CD4-positive, alpha-beta T cell treated with Interleukin-4 for 4 hours (primary cell): Measurements from ENCODE around the gene RIMS3.
"Not testable (repeated sequence)": the region's sequence is repeated elsewhere in the genome, so short reads cannot be mapped to it uniquely, and the experiment has no call there.

Experiments
- DNase-seq: peaks from one replicate; pipeline ENCODE4 v3.0.0-alpha.2; 2020

Gene RIMS3

GRCh38 chr1:40665335-40666171 lies at the start of gene RIMS3:
RIMS3 (minus strand) TSS chr1:40665682; CDS start chr1:40641925, 23,757 bp downstream.
- peak; percentile 73 for DNase-seq

- DNase-seq, result peak; percentile 65
Observed at GRCh38 chr1:40712997-40713396, 47.5 kb upstream of the RIMS3 start.

GRCh38 chr1:40712405-40712944 lies 47.0 kb upstream of the RIMS3 start:
- DNase-seq, result no peak

- DNase-seq, result peak; percentile 20
Observed at GRCh38 chr1:40711465-40712404, 46.3 kb upstream of the RIMS3 start.

- DNase-seq, result no peak
Observed at GRCh38 chr1:40710581-40711315, 45.3 kb upstream of the RIMS3 start.

GRCh38 chr1:40709802-40710278 lies 44.4 kb upstream of the RIMS3 start:
- no peak for DNase-seq

GRCh38 chr1:40709100-40709801 lies 43.8 kb upstream of the RIMS3 start:
- peak; percentile 92 for DNase-seq

- peak; percentile 73 for DNase-seq
Observed at GRCh38 chr1:40708750-40709099, 43.2 kb upstream of the RIMS3 start.

- no peak for DNase-seq
Observed at GRCh38 chr1:40706626-40707025, 41.1 kb upstream of the RIMS3 start.

GRCh38 chr1:40704817-40705733 lies 39.6 kb upstream of the RIMS3 start:
- no peak for DNase-seq

- DNase-seq, result no peak
Observed at GRCh38 chr1:40703316-40703715, 37.8 kb upstream of the RIMS3 start.

GRCh38 chr1:40702810-40703209 lies 37.3 kb upstream of the RIMS3 start:
- not testable (repeated sequence) for DNase-seq

- DNase-seq, result no peak
Observed at GRCh38 chr1:40701684-40702083, 36.2 kb upstream of the RIMS3 start.

- peak; percentile 33 for DNase-seq
Observed at GRCh38 chr1:40699787-40700186, 34.3 kb upstream of the RIMS3 start.

GRCh38 chr1:40697436-40697835 lies 32.0 kb upstream of the RIMS3 start:
- DNase-seq, result no peak

GRCh38 chr1:40696294-40696693 lies 30.8 kb upstream of the RIMS3 start:
- no peak for DNase-seq

- DNase-seq, result no peak
Observed at GRCh38 chr1:40694353-40694874, 28.9 kb upstream of the RIMS3 start.

- DNase-seq, result no peak
Observed at GRCh38 chr1:40693425-40693824, 27.9 kb upstream of the RIMS3 start.

GRCh38 chr1:40692429-40692895 lies 27.0 kb upstream of the RIMS3 start:
- DNase-seq, result no peak
